Ectodermal cell (in vitro differentiated cells): Measurements from ENCODE around the gene CANX.

Experiments used
- H3K27ac ChIP-seq: 2 replicates; pipeline ENCODE4 v1.7.0; 2013; ENCODE audit warnings: mild to moderate bottlenecking, low read depth, low read length; ENCODE audit not compliant: insufficient read depth, poor library complexity, severe bottlenecking
- H3K27me3 ChIP-seq: 2 replicates; pipeline ENCODE4 v1.7.0; 2013; ENCODE audit warnings: mild to moderate bottlenecking, low read length; ENCODE audit not compliant: insufficient read depth, control insufficient read depth, poor library complexity, severe bottlenecking
- H3K36me3 ChIP-seq: one replicate; pipeline ENCODE4 v1.7.0; 2013; ENCODE audit warnings: low read length; ENCODE audit not compliant: control insufficient read depth, insufficient read depth
- H3K4me1 ChIP-seq: one replicate; pipeline ENCODE4 v1.7.0; 2013; ENCODE audit warnings: low read length; ENCODE audit not compliant: control insufficient read depth, insufficient read depth
- H3K4me3 ChIP-seq: 2 replicates; pipeline ENCODE4 v1.7.0; 2013; ENCODE audit warnings: low read depth, low read length, control low read depth; ENCODE audit not compliant: insufficient read depth
- H3K9me3 ChIP-seq: 2 replicates; pipeline ENCODE4 v1.7.0; 2013; ENCODE audit warnings: mild to moderate bottlenecking, low read length, moderate library complexity; ENCODE audit not compliant: control insufficient read depth
- WGBS, 2 experiments: methylation state at CpG; one replicate each; pipeline ENCODE4 v1.1.7; 2013; ENCODE audit warnings: missing lambda C conversion rate in 2 of 2; 5-methylcytosine and 5-hydroxymethylcytosine counted together

Gene CANX

GRCh38 chr5:179749857-179750508, 51.2 kb downstream of the CANX start:
- Histone ChIP-seq H3K4me1 (no peaks in the 10 kb centered on the region), H3K9me3 (no peaks in the 10 kb centered on the region), H3K36me3 (peaks cover 5% of the 10 kb centered on the region), H3K27ac (no peak overlapping the region), H3K4me3 (no peak overlapping the region), H3K27me3 (no peaks in the 10 kb centered on the region)
- WGBS, 2 experiments: 94 to 95% methylated on average over 7 of the region's 8 CpGs

GRCh38 chr5:179753971-179754370, 55.2 kb downstream of the CANX start:
- no peak overlapping the region for H3K27ac ChIP-seq
- no peaks in the 10 kb centered on the region for H3K36me3 ChIP-seq
- WGBS, 2 experiments: 95% methylated on average over 5 of the region's 5 CpGs
- no peak overlapping the region for H3K4me3 ChIP-seq
- H3K9me3 ChIP-seq: no peaks in the 10 kb centered on the region
- H3K4me1 ChIP-seq: no peaks in the 10 kb centered on the region
- no peaks in the 10 kb centered on the region for H3K27me3 ChIP-seq

- Histone ChIP-seq H3K27ac (no peak overlapping the region), H3K9me3 (no peaks in the 10 kb centered on the region), H3K36me3 (no peaks in the 10 kb centered on the region), H3K4me3 (no peak overlapping the region), H3K4me1 (no peaks in the 10 kb centered on the region), H3K27me3 (no peaks in the 10 kb centered on the region)
- 79 to 85% methylated on average over 2 of the region's 2 CpGs for WGBS, 2 experiments
Observed at GRCh38 chr5:179755022-179755421, 56.3 kb downstream of the CANX start.

GRCh38 chr5:179758955-179759354, 60.2 kb downstream of the CANX start:
- no peak overlapping the region for H3K27ac ChIP-seq
- no peak overlapping the region for H3K4me3 ChIP-seq
- H3K4me1 ChIP-seq: peaks cover 5% of the 10 kb centered on the region
- no peaks in the 10 kb centered on the region for H3K36me3 ChIP-seq
- no peaks in the 10 kb centered on the region for H3K9me3 ChIP-seq
- no peaks in the 10 kb centered on the region for H3K27me3 ChIP-seq
- WGBS, 2 experiments: 96% methylated on average over 8 of the region's 8 CpGs

GRCh38 chr5:179759581-179760551, 61.1 kb downstream of the CANX start:
- Histone ChIP-seq H3K4me1 (peaks cover 5% of the 10 kb centered on the region), H3K9me3 (no peaks in the 10 kb centered on the region), H3K27ac (no peak overlapping the region), H3K4me3 (no peak overlapping the region), H3K27me3 (no peaks in the 10 kb centered on the region), H3K36me3 (no peaks in the 10 kb centered on the region)
- 92% methylated on average over 9 of the region's 9 CpGs for WGBS, 2 experiments

GRCh38 chr5:179762079-179762780, 63.5 kb downstream of the CANX start:
- Histone ChIP-seq H3K27me3 (no peaks in the 10 kb centered on the region), H3K9me3 (no peaks in the 10 kb centered on the region), H3K36me3 (peaks cover 20% of the 10 kb centered on the region), H3K4me1 (peaks cover 5% of the 10 kb centered on the region), H3K4me3 (no peak overlapping the region), H3K27ac (no peak overlapping the region)
- WGBS, 2 experiments: 81 to 84% methylated on average over 10 of the region's 10 CpGs

GRCh38 chr5:179762781-179763176, 64.0 kb downstream of the CANX start:
- Histone ChIP-seq H3K36me3 (peaks cover 20% of the 10 kb centered on the region), H3K4me1 (peaks cover 5% of the 10 kb centered on the region), H3K27ac (no peak overlapping the region), H3K4me3 (no peak overlapping the region), H3K27me3 (no peaks in the 10 kb centered on the region), H3K9me3 (no peaks in the 10 kb centered on the region)
- WGBS, 2 experiments: 75 to 85% methylated on average over 3 of the region's 3 CpGs

GRCh38 chr5:179763215-179763945, 64.6 kb downstream of the CANX start:
- Histone ChIP-seq H3K36me3 (peaks cover 20% of the 10 kb centered on the region), H3K4me3 (no peak overlapping the region), H3K9me3 (no peaks in the 10 kb centered on the region), H3K27me3 (no peaks in the 10 kb centered on the region), H3K4me1 (peaks cover 5% of the 10 kb centered on the region), H3K27ac (no peak overlapping the region)
- 48 to 57% methylated on average over 9 to 10 of the region's 10 CpGs for WGBS, 2 experiments

- Histone ChIP-seq H3K9me3 (no peaks in the 10 kb centered on the region), H3K27ac (no peak overlapping the region), H3K4me3 (no peak overlapping the region), H3K36me3 (peaks cover 24% of the 10 kb centered on the region), H3K4me1 (peaks cover 5% of the 10 kb centered on the region), H3K27me3 (no peaks in the 10 kb centered on the region)
- WGBS, 2 experiments: 83% methylated on average over 8 of the region's 8 CpGs
Observed at GRCh38 chr5:179764056-179764455, 65.3 kb downstream of the CANX start.
